ENCODE data around the gene ADAMTS14. TPM values are rescaled to one million over a fixed set of nuclear protein-coding genes. Genes with fewer than 3 reads are reported as not detected.

ADAMTS14 gene
- total RNA-seq, 1 experiment from 2014 or later, result 1.6 TPM

DNA sequence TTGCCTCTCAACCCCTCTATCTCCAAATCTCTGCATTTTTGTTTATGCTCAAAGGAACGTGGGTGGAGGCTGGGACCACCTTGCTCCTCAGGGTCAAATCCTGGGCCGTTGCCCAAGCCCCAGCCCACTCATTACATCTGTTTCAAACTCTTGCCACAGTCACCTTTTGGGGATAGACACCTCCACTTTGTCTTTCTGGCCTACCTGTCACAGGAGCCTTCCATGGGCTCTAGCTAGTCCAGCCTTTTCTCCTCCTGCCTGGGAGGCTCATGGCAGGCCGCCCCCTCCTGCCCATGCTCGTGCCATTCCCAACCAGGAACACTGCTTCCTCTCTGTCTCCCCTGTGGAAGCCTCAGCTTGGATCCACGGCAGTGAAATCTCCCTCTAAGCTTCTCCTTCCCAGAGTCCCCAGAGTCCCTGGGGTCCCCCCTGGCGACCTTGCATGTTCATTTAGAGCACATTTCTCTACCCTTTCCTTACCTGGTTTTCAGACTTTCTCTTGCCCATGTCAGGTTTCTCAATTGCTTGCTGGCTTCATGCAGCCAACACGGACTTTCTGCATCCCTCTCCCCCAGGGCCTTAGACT lies 2.5 kb upstream of the ADAMTS14 start:
- Mint-ChIP-seq H3K4me3 (no peak overlapping the region), H3K27ac (no peak overlapping the region; a peak in 2 of 7 replicates), H3K27me3 (ENCODE audit: low read depth) (peaks cover 52% of the 10 kb centered on the region), H3K9me3 (peaks cover 12 to 18% of the 10 kb centered on the region in 2 experiments), H3K4me1 (peaks cover 18 to 27% of the 10 kb centered on the region in 2 experiments), H3K36me3 (ENCODE audit: insufficient read depth in 1 of 3, low read depth in 3 of 3) (peaks cover 5 to 13% (median 9%) of the 10 kb centered on the region in 3 experiments; a peak in 6 of 7 replicates)
- H3K79me1 ChIP-seq (ENCODE audit: insufficient read depth, low read depth, low read length, poor library complexity, severe bottlenecking), result no peaks in the 10 kb centered on the region
- no peaks in the 10 kb centered on the region for H4K20me1 ChIP-seq (ENCODE audit: control insufficient read depth, insufficient read depth, insufficient read length)
- H3K23me2 ChIP-seq (ENCODE audit: insufficient read length, low read depth, low read length, poor library complexity, severe bottlenecking), result peaks cover 5% of the 10 kb centered on the region
- no peak overlapping the region for H2BK12ac ChIP-seq (ENCODE audit: insufficient read length, low read depth, low read length)
- peaks cover 6% of the 10 kb centered on the region for H3K9me3 ChIP-seq (ENCODE audit: control insufficient read depth, low read depth, low read length)
- no peak overlapping the region for H3K27ac ChIP-seq (ENCODE audit: insufficient read length, low read depth, low read length)
- H4K8ac ChIP-seq (replicated peaks; ENCODE audit: insufficient read length, low read depth, low read length), result no peak overlapping the region
- H3K4me2 ChIP-seq (ENCODE audit: insufficient read depth, insufficient read length, low read length), result no peak overlapping the region
- TF ChIP-seq, protein P1, sequence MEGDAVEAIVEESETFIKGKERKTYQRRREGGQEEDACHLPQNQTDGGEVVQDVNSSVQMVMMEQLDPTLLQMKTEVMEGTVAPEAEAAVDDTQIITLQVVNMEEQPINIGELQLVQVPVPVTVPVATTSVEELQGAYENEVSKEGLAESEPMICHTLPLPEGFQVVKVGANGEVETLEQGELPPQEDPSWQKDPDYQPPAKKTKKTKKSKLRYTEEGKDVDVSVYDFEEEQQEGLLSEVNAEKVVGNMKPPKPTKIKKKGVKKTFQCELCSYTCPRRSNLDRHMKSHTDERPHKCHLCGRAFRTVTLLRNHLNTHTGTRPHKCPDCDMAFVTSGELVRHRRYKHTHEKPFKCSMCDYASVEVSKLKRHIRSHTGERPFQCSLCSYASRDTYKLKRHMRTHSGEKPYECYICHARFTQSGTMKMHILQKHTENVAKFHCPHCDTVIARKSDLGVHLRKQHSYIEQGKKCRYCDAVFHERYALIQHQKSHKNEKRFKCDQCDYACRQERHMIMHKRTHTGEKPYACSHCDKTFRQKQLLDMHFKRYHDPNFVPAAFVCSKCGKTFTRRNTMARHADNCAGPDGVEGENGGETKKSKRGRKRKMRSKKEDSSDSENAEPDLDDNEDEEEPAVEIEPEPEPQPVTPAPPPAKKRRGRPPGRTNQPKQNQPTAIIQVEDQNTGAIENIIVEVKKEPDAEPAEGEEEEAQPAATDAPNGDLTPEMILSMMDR (conservative IDR thresholded peaks at IDR 0.05), result no peak
- no peak overlapping the region for H3K23ac ChIP-seq (ENCODE audit: insufficient read length, low read depth, low read length)
- no peak overlapping the region for H3K9ac ChIP-seq (ENCODE audit: extremely low read depth, insufficient read length, low read length)
- no peak overlapping the region for H3K14ac ChIP-seq (ENCODE audit: insufficient read depth, low read length)
- H2BK5ac ChIP-seq (ENCODE audit: insufficient read length, low read length), result no peak overlapping the region
- H4K5ac ChIP-seq (ENCODE audit: insufficient read length, low read depth, low read length), result no peak overlapping the region
- no peaks in the 10 kb centered on the region; the same call in 1 of the 2 replicates for H3K27me3 ChIP-seq (ENCODE audit: insufficient read depth, low read length)
- no peak overlapping the region for H3K4ac ChIP-seq (ENCODE audit: low read depth, low read length)
- H3K4me1 ChIP-seq (ENCODE audit: insufficient read depth, low read length), result no peaks in the 10 kb centered on the region; the same call in 1 of the 2 replicates
- H3T11ph ChIP-seq (ENCODE audit: low read length), result no peak overlapping the region
- WGBS (ENCODE audit: extremely low coverage, insufficient read length, low lambda C conversion rate), result no CpG with 5 or more reads among the region's 7 CpGs
- no peak overlapping the region for H3K56ac ChIP-seq (ENCODE audit: insufficient read length, low read depth, low read length)
- H3K18ac ChIP-seq (ENCODE audit: insufficient read length, low read depth, low read length), result no peak overlapping the region
- H2BK15ac ChIP-seq (ENCODE audit: low read depth, low read length), result no peak overlapping the region
- no peak overlapping the region for H2BK20ac ChIP-seq (ENCODE audit: low read depth, low read length, poor library complexity, severe bottlenecking)
- no peak overlapping the region for H4K91ac ChIP-seq (ENCODE audit: insufficient read length, low read depth, low read length)
- no peak for DNase-seq
- no peak overlapping the region for H2BK120ac ChIP-seq (ENCODE audit: low read depth, low read length, poor library complexity, severe bottlenecking)
- no peak overlapping the region for H2AK5ac ChIP-seq (ENCODE audit: insufficient read length, low read length)
- no peaks in the 10 kb centered on the region for H3K79me2 ChIP-seq (ENCODE audit: insufficient read depth, low read length)
- no peak overlapping the region for H2AFZ ChIP-seq (ENCODE audit: low read length)
